Stimulated activated effector memory CD8-positive, alpha-beta T cell treated with anti-CD3 and anti-CD28 coated beads, Interleukin-12 subunit alpha, Interleukin-12 subunit beta, amount 100 ng/mL, for 72 hours (primary cell): ENCODE results near the gene TTC16.
A peak's percentile ranks its signal among the peaks of the same experiment; 100 is the strongest.

Experiments
- ATAC-seq: fragments of 150-1000 bp; cut with Tn5 transposase; 2 replicates; pipeline ENCODE4 v1.10.0; 2021
- DNase-seq, 2 donors: peaks; one replicate each; pipeline ENCODE4 v3.0.0; 2021 to 2022; ENCODE audit warnings: low spot score in 2 of 2
- H3K27ac Mint-ChIP-seq: one replicate; pipeline ENCODE4 v1.8.0; 2022; ENCODE audit warnings: mild to moderate bottlenecking, mixed read lengths
- H3K36me3 Mint-ChIP-seq: one replicate; pipeline ENCODE4 v1.8.0; 2022; ENCODE audit warnings: mild to moderate bottlenecking, mixed read lengths
- H3K4me1 Mint-ChIP-seq: one replicate; pipeline ENCODE4 v1.8.0; 2022; ENCODE audit warnings: mixed read lengths
- H3K4me3 Mint-ChIP-seq: one replicate; pipeline ENCODE4 v1.8.0; 2022; ENCODE audit warnings: mild to moderate bottlenecking, mixed read lengths
- H3K9me3 Mint-ChIP-seq: one replicate; pipeline ENCODE4 v1.8.0; 2022; ENCODE audit warnings: mixed read lengths

The TTC16 gene

GRCh38 chr9:127715470-127716337 is at the start of gene TTC16, which contains the start of gene PTRH1:
TTC16 (plus strand) TSS chr9:127716079; CDS start chr9:127716146, 67 bp downstream.
PTRH1 (minus strand) TSS chr9:127715663; CDS start chr9:127715639, 24 bp downstream.
- peak; percentile 92 to 98 for DNase-seq
- H3K4me3 Mint-ChIP-seq, result peak within 1 kb of the TSS; percentile 94
- peak within 1 kb of the TSS; percentile 95 for H3K27ac Mint-ChIP-seq
- peak; percentile 94 for ATAC-seq
- peaks cover 46% of the 10 kb centered on the region for H3K4me1 Mint-ChIP-seq
- no peaks in the 10 kb centered on the region for H3K9me3 Mint-ChIP-seq
- peaks cover 20% of the 10 kb centered on the region for H3K36me3 Mint-ChIP-seq

GRCh38 chr9:127667127-127667844 is 48.6 kb upstream of the TTC16 start:
- H3K4me3 Mint-ChIP-seq, result no peak overlapping the region
- DNase-seq (no peak), ATAC-seq (no peak)
- no peak overlapping the region for H3K27ac Mint-ChIP-seq
- H3K4me1 Mint-ChIP-seq, result no peaks in the 10 kb centered on the region
- H3K36me3 Mint-ChIP-seq, result no peaks in the 10 kb centered on the region
- no peaks in the 10 kb centered on the region for H3K9me3 Mint-ChIP-seq

- no peaks in the 10 kb centered on the region for H3K9me3 Mint-ChIP-seq
- no peak overlapping the region for H3K27ac Mint-ChIP-seq
- H3K4me3 Mint-ChIP-seq, result no peak overlapping the region
- H3K4me1 Mint-ChIP-seq, result no peaks in the 10 kb centered on the region
- ATAC-seq (no peak), DNase-seq (no peak)
- no peaks in the 10 kb centered on the region for H3K36me3 Mint-ChIP-seq
These were observed 48.0 kb upstream of the TTC16 start for GRCh38 chr9:127667906-127668305.

- DNase-seq (no peak), ATAC-seq (no peak)
- Mint-ChIP-seq H3K4me3 (no peak overlapping the region), H3K36me3 (no peaks in the 10 kb centered on the region), H3K9me3 (no peaks in the 10 kb centered on the region), H3K27ac (no peak overlapping the region), H3K4me1 (no peaks in the 10 kb centered on the region)
These were observed 42.6 kb upstream of the TTC16 start for GRCh38 chr9:127673234-127673633.

- H3K27ac Mint-ChIP-seq, result no peak overlapping the region
- no peaks in the 10 kb centered on the region for H3K36me3 Mint-ChIP-seq
- H3K4me3 Mint-ChIP-seq, result no peak overlapping the region
- H3K9me3 Mint-ChIP-seq, result no peaks in the 10 kb centered on the region
- ATAC-seq (no peak), DNase-seq (no peak)
- H3K4me1 Mint-ChIP-seq, result no peaks in the 10 kb centered on the region
These were observed 39.2 kb upstream of the TTC16 start for GRCh38 chr9:127676638-127677037.

GRCh38 chr9:127679506-127679905 is 36.4 kb upstream of the TTC16 start:
- no peak overlapping the region for H3K27ac Mint-ChIP-seq
- H3K9me3 Mint-ChIP-seq, result no peaks in the 10 kb centered on the region
- no peaks in the 10 kb centered on the region for H3K4me1 Mint-ChIP-seq

GRCh38 chr9:127680226-127680625 is 35.7 kb upstream of the TTC16 start:
- Mint-ChIP-seq H3K27ac (peak overlapping the region; percentile 40), H3K9me3 (no peaks in the 10 kb centered on the region), H3K4me1 (no peaks in the 10 kb centered on the region), H3K4me3 (no peak overlapping the region), H3K36me3 (no peaks in the 10 kb centered on the region)
- no peak for ATAC-seq
- DNase-seq, result no peak

More at GRCh38 chr9:127679506-127679905, 36.4 kb upstream of the TTC16 start:
- no peak overlapping the region for H3K4me3 Mint-ChIP-seq
- DNase-seq, result no peak
- no peaks in the 10 kb centered on the region for H3K36me3 Mint-ChIP-seq
- ATAC-seq, result no peak

GRCh38 chr9:127680846-127681245 is 35.0 kb upstream of the TTC16 start:
- no peaks in the 10 kb centered on the region for H3K36me3 Mint-ChIP-seq
- ATAC-seq (no peak), DNase-seq (no peak)
- H3K4me3 Mint-ChIP-seq, result no peak overlapping the region
- no peaks in the 10 kb centered on the region for H3K9me3 Mint-ChIP-seq
- H3K4me1 Mint-ChIP-seq, result no peaks in the 10 kb centered on the region
- H3K27ac Mint-ChIP-seq, result no peak overlapping the region

- no peak for ATAC-seq
- Mint-ChIP-seq H3K9me3 (no peaks in the 10 kb centered on the region), H3K27ac (no peak overlapping the region), H3K4me3 (no peak overlapping the region), H3K36me3 (no peaks in the 10 kb centered on the region), H3K4me1 (no peaks in the 10 kb centered on the region)
- DNase-seq, result no peak
These were observed 33.3 kb upstream of the TTC16 start for GRCh38 chr9:127682351-127683136.

- ATAC-seq, result no peak
- Mint-ChIP-seq H3K27ac (peak overlapping the region; percentile 15), H3K36me3 (no peaks in the 10 kb centered on the region)
These were observed 32.2 kb upstream of the TTC16 start for GRCh38 chr9:127683723-127684122.

GRCh38 chr9:127684576-127684975 is 31.3 kb upstream of the TTC16 start:
- Mint-ChIP-seq H3K4me3 (no peak overlapping the region), H3K9me3 (no peaks in the 10 kb centered on the region), H3K36me3 (no peaks in the 10 kb centered on the region), H3K27ac (no peak overlapping the region), H3K4me1 (no peaks in the 10 kb centered on the region)
- ATAC-seq (no peak), DNase-seq (no peak)

More at GRCh38 chr9:127683723-127684122, 32.2 kb upstream of the TTC16 start:
- no peak for DNase-seq
- Mint-ChIP-seq H3K4me3 (no peak overlapping the region), H3K9me3 (no peaks in the 10 kb centered on the region), H3K4me1 (no peaks in the 10 kb centered on the region)

GRCh38 chr9:127686461-127687393 is 29.2 kb upstream of the TTC16 start:
- H3K9me3 Mint-ChIP-seq, result no peaks in the 10 kb centered on the region
- DNase-seq, result no peak
- no peak for ATAC-seq
- H3K36me3 Mint-ChIP-seq, result no peaks in the 10 kb centered on the region
- H3K4me1 Mint-ChIP-seq, result no peaks in the 10 kb centered on the region
- no peak overlapping the region for H3K27ac Mint-ChIP-seq
- no peak overlapping the region for H3K4me3 Mint-ChIP-seq

- H3K27ac Mint-ChIP-seq, result no peak overlapping the region
- no peaks in the 10 kb centered on the region for H3K9me3 Mint-ChIP-seq
- ATAC-seq (no peak), DNase-seq (no peak)
- no peaks in the 10 kb centered on the region for H3K4me1 Mint-ChIP-seq
- H3K4me3 Mint-ChIP-seq, result no peak overlapping the region
- H3K36me3 Mint-ChIP-seq, result peaks cover 13% of the 10 kb centered on the region
These were observed 26.4 kb upstream of the TTC16 start for GRCh38 chr9:127689329-127690000.

- no peaks in the 10 kb centered on the region for H3K9me3 Mint-ChIP-seq
- ATAC-seq (no peak), DNase-seq (no peak)
- H3K27ac Mint-ChIP-seq, result no peak overlapping the region
- peaks cover 13% of the 10 kb centered on the region for H3K36me3 Mint-ChIP-seq
- no peak overlapping the region for H3K4me3 Mint-ChIP-seq
- H3K4me1 Mint-ChIP-seq, result no peaks in the 10 kb centered on the region
These were observed 25.1 kb upstream of the TTC16 start for GRCh38 chr9:127690735-127691134.
